ENCODE results near the gene PCSK7.

The PCSK7 gene

DNA sequence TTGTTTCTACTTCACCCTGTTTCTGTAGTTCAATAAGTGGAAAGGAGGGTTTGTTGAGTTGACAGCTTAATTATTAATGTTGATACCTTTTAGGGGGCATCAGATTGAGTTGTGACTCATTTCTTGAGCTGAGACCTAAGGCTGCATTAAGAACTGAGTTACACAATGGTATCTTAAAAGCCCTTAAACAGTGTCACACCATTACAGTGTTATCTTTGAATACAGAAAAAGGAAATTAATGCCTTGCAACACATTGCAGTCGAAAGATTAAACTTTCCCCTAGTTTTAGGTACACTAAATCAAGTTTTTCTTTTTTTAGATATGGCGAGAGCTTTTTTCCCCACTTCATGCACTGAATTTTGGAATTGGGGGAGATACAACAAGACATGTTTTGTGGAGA is 71.0 kb downstream of the PCSK7 start:
- no peak for DNase-seq

DNA sequence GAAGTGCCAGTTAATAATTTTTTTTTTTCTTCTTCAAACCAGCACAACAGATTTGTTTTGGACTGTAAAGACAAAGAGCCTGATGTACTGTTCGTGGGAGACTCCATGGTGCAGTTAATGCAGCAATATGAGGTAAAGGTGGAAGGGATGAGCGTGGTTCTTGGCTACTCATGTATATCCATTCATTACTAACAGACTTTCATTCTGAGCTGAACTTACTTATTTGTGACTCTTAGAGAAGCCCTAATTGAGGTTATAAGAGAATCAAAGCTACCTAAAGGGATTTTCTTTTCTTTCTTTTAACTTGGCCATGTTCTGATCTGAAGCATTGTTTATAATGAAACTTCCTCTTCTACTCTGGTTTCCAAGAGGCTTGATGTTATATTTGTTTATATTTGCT is 72.0 kb downstream of the PCSK7 start:
- no peak for DNase-seq

DNA sequence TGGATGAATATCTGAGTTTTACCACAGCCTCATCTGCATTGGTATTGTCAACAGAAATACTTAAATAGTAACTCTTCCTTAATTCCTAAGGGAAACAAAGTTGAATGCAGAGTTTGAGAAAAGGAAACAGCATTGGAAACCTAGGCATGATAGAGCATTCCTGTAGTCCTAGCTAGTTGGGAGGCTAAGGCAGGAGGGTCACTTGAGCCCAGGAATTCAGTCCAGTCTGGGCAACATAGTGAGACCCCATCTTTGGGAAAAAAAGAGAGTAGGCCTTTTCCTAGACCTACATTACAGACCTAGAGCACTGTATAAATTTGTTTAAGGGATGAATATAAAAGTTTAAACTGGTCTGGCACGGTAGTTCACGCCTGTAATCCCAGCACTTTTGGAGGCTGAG is 74.4 kb downstream of the PCSK7 start:
- no peak for DNase-seq

DNA sequence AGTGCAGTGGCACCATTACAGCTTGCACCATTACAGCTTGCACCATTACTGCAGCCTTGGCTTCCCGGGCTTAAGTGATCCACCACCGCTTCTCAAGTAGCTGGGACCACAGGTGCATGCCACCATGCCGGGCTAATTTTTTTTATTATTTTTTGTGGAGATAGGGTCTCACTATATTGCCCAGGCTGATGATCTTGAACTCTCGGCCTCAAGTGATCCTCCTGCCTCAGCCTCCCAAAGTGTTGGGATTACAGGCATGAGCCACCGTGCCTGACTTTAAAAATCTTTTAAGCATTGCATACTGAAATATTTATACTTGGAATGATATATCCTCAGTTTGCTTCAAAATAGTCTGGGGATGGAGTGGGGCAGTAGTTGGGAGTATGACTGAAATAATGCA is 77.4 kb downstream of the PCSK7 start:
- DNase-seq: no peak

Data from hypothalamus (tissue), 51 donors.